SW 1271 (cell line): ENCODE results near the gene TENM3.
A peak's percentile ranks its signal among the peaks of the same experiment; 100 is the strongest.

ENCODE experiments used
- DNase-seq, 2 experiments: peaks; one replicate each; lab custom pipeline; 2025; lab: John Stamatoyannopoulos, UW

TENM3 gene

DNA sequence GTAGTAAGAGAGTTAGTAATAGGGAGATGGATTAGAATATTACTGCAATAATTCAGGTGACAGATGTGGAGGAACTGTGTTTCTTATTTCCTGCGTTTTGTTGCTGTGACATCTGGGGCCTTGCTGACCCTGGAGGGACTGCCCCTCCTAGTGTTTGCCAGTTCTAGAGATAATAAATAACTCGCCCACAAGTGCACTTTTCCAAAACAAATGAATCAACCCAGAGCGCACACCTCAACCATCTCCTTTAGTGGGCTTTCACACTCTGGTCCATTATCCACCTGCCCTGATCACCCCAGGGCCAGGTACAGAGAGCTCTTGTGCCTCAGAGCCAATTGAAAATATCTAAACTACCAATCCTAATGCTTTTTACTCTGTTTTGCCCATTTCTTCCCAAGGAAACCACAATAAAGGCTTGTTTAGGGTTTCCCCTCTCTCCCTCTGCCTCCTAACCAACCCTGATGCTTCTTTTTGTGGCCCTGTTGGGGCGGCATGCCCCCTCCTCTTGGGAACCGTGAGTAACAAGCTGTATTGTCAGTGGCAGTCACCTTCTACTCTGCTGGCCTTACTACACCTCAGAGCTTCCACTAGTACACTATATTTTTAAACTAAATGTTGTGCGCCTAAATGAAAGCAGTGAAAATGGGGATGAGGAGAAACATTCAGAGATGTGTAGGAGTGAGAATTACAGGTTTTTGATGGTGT lies 270.5 kb downstream of the TENM3 start:
- DNase-seq: no peak

DNA sequence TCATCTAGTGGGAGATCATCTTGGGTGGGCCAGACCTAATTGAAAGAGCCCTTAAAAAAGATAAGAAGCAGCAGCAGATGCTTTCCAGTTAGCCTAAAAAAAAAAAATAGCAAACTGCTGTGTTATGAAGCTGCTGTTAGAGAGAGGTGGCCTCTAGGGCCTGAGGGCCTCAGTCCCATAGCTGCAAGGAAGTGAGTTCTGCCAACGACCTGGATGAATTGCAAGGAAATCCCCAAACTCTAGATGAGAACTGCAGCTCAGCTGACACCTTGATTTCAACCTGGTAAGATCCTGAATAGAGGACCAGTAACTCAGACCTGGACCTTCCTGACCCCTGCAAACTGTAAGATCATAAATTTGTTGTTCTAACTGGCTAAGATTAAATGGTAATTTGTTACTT lies 275.2 kb downstream of the TENM3 start:
- no peak for DNase-seq

DNA sequence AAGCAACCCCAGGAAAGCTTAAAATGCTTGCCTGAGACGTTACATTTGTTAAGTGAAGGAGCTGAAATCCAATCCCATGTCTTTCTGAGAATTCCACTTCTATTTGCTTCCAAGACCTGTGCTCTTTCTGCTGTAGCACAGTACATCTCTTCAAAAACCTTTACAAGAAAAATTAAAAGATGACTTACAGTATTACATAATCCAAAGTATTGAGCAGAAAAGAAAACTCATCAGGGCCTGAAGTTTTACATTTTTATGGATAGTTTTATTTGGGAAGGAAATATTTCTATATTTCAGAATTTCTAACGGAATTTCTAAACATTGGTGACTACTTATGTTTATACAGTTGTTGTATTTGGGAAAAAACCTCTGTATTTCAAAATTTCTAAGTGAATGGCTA lies 276.3 kb downstream of the TENM3 start:
- no peak for DNase-seq

DNA sequence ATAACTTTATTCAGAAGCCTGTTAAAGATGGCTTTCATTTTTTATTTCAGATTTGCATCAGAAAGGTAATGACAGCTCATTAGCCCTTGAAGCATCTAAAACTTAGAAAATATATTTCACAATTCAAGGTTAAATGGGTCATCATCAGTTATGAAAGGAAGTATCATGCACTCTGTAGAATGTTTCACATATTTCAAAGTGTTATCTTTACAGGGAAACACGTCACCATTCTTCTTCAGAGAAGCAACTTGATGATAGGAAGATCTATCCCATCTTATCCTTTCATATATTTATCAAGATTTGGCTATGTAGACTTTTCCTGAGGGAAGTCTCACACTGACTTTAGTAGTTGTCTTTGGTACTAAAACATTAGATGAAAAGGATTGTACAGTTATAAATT lies 277.8 kb downstream of the TENM3 start:
- DNase-seq: no peak

DNA sequence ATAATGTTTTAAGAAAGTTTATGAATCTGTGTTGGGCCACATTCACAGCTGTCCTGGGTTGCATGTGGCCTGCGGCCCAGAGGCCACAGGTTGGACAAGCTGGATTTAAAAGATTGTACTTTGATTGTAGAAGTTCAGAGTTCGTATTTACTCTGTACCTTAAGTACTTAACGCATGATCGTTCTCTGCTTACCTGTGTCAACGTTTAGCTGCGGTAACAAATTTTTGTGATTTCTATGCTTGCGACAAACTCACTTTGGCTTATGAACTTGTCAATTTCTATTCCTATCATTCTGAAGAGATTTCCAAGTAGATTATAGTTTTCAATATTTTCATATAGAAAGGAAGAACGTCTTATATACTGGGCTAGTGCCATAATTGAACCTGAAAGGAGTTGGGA lies 285.6 kb downstream of the TENM3 start:
- DNase-seq: no peak

DNA sequence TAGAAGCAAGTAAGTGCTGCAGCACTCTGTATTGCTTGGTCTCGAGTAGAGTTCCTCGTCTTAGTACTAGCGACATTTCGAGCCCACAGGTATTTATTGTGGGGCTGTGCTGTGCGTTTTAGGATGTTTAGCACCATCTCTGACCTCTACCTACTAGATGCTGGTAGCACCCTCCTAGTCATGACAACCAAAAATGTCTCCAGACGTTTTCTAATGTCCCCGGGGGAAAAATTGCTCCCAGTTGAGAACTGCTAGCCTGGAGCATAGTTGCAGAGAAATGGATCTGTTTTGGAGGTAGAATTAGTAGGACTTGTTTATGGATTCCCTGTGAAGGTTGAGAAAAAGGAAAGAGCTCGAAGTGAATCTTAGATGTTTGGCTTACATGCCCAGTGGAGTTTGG lies 287.2 kb downstream of the TENM3 start:
- DNase-seq: no peak

DNA sequence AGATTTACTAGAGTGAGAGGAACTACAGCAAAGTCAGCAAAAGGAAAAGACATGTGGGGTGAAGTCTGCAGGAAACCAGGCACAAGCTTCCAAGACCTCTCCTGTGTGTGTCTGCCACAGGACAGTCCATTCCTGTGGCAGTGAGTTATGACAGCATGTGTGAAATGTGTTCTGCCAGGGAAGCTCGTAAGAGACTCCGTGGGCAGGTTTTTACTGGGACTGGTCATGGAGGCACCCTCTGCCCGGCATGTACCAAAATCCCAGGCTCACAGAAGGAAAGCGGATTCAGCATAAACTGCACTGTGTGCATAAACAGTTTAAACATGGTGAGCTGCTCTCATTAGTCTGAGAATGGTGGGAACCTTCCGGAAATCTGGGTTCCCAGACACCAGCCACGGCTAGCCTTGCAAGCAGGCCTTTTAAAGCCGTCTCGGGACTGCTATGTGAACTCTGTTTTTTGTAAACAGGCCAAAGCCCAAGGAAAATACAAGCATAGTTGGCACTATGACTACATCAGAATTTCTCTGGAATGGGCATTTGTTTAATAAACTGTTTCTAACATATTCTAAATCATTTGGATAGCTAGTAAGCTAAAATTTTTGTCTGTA lies 288.5 kb downstream of the TENM3 start:
- no peak for DNase-seq

DNA sequence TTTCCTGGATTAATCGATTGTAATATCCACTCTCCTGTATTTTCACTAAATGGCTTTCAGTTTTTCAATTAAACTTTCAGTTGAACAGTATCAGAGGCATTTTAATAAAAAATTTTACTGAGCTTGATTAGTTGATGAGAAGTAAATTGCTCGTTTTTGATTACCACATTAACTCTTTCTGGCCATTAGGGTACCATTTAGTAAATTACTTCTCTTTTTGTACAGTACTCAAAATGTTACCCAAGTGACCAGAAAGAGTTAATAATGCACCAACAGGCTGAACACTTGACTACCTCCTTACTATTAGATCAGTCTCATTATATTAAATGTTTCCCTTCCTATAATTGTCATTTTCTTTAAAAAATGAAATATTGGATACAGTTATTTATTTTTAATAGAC lies 289.2 kb downstream of the TENM3 start:
- DNase-seq: no peak

DNA sequence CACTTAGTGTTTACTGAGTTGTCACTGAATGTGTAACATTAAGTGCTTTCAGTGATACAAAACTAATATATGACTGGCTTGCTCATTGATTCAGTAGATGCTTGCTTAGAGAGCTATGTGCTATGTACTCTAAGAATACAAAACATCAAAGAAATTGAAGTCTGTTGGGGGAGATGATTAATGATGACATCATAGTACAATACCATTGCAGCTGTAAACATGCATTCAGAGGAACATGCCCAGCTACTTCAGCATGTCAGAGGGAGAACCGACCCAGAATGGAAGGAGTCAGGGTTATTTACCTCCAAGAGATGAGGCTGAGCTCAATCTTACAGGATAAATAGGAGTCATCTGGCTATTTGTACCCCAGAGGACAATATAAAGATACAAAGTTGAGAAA lies 290.8 kb downstream of the TENM3 start:
- no peak for DNase-seq

DNA sequence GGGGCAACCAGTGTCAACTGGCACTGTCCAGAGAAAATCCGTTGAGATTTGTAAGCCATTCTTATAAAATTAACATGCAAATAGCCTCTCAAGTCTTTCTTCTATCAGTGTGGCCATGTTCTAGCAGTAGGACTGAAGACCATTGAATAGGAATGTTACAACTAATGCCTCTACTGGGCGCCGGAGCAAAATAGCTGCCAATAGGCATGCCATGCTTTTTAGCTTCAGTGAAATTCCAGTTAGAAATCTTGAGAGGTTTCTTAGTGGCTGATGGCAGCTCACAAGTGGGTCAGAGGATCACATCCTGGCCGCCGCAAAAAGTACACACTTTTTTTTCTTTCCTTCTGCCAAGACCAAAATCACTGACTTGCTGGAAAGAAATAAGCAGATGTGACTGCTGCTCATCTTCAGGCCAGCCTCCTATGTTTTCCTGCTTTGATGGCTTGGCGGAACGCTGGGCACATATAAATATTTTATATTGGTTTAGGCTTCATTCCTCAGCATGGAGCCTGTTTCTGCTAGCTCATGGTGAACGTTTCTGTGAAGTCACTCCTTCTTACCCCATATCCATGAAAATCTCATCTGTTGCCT lies 293.1 kb downstream of the TENM3 start:
- DNase-seq: no peak

DNA sequence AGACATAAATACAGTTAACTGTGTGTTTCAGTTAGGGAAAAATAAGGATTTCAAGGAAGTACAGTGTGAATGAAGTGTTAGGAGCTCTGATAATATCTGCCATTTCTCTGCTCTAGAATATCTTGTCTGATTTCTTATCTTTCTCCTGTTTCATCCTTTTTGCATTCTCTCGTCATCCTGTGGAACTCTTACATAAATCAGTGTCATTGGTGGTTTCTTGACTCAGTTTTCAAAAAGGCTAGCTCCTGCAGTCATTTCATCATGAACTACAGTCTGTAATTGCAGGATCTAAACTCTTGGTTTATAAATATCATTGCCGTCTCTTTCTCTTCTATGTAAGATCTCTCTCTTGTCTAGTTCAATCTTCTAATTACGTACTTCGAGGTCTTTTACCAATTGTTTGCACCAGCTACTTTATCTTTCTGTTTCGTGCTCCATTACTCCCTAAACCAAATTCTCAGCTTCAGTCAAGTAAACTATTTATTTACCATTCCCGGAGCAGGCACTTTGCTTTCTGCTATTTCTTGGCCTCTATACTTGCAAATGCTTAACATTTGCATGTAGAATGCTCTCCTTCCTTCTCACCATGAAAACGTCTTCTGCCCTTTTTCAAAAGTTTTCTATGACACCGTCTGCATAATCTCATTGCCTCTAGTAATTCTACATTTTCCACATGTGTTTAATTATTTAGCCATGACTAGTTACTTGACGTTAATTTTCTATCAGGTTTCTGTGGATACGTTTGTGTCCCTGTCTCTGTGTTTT lies 294.0 kb downstream of the TENM3 start:
- no peak for DNase-seq

DNA sequence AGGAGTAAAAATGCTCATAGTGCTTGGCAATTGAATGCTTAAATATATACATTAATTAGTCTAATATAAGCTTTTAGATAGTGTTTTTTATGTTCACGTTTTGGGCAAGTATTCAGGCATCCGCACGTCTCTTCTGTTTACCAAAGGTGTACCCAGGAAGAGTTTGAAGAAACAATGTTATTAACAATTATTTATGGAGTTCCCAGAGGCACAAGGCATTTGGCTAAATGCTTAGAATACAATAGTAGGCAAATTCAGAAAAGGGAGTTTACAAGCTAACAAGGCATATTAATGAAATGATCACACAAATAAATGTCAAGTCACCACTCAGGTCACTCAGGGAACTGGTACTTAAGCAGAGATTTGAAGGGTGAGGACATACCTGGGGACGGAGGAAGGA lies 294.8 kb downstream of the TENM3 start:
- no peak for DNase-seq

DNA sequence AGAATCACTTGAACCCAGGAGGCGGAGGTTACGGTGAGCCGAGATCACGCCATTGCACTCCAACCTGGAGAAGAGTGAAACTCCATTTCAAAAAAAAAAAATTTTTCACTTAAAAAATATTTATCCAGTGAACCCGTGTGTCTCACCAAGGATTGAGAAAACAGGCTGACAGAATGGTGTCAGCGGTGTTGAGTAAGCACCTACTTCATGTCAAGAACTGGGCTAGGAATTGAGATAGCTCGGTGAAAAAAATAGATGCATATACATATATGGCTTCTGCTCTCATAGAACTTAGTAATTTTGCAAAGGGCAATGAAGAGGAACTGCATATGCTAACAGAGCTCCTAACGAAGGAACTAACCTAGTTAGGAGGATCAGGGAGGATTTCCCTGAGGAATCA lies 297.3 kb downstream of the TENM3 start:
- no peak for DNase-seq

DNA sequence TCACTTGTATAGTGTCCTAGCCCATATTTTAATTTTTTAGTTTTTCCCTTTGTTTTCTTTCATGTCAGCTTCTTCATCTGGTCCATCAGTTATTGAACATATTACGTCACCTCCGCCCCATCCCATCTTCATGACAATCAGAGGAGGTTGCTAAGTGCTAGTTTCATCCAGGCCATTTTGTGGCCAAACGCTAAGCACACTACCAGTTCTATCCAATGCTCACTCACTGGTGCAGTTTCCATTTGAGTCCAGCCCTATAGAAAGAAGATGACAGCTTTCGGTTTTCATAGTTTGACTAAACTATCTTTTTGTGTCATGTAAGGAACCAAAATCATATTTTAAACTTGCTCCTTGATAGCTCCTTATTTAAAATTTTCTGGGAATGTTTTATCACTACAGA lies 304.2 kb downstream of the TENM3 start:
- DNase-seq: no peak

DNA sequence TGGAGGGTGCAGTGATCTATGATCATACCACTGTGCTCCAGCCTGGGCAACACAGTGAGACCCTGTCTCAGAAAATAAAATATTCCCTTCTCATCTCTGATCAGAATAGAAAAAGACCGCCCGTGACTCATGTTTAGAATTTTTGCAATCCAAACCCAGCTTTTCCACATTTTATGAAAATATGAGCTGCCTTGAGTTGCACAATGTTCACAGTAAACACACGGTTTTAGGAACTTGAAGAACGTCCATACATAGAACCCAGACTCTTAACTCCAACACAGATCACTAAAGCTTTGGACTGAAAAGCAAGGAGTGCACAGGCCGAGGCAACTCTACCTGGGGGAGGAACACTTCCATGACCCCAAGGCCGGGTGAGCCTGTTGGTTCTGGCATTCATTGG lies 305.0 kb downstream of the TENM3 start:
- DNase-seq: no peak

DNA sequence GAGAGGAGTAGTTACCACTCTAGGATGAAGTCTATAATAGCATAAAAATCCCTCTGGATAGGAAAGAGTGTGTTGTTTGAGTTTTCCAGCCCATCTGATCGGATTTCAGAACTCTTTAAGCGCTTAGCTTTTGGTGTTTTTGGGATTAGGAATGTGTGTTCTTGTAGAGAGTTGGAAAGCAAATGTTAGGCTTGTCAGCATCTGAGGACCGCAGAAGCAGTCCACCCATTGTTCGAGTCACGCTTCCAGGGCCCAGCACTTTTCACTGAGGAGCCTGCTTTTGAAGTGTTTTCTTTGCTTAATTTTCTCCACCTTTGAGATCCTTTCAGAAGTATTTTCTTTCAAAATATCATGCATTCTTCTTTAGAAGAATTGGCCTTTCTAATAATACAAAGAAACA lies 306.2 kb downstream of the TENM3 start:
- DNase-seq: no peak

DNA sequence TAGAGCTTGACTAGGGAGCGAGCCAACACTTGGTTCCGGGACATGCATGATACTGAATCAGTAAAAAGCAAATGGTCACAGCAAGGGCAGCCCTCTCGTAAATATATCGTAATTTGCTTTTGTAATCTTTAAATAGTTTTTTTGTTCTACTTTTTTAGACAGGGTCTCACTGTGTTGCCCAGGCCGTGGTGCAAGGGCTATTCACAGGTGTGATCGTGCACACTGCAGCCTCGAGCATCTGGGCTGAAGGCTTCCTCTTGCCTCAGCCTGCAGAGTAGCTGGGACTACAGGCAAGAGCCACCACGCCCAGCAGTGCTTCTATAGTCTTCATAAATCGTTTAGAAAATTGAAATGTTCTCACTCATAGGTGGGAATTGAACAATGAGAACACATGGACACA lies 309.7 kb downstream of the TENM3 start:
- DNase-seq: no peak

DNA sequence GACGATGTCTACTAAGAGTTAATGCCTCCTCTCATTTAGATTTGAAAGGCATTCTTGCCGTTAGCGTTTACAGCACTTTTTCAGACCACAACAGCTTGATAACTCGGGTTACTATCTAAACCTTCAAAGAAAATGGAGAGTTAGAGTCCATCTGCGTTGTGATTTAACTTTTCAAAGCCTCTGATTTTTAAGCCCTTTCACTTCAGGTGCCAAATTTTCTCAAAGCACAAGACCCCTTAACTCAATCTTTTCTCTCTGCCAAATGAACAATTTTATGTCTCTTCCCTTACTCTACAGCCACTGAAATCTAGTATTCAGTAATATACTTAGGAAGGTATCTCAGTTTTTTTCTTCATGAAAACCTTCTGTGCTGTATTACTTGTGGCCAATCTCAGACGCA lies 310.5 kb downstream of the TENM3 start:
- no peak for DNase-seq

DNA sequence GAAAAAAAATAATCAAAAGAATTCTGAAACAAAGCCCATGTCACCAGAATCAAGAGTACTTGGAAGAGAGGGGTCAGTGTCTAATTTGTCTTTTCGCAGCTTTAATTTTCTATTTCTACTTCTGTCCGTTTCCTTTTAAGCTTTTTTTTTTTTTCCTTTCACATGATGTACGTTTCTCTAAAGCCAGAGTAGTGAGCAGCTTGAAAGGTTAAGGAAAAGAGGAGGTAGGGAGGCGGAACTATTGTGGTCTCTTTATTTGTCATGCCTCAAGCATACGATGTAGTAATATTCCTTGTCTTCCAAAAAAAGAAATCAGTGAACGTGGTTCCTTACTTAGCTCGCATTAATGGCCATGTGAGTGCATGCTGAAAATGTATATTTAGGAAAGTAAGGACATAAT lies 311.5 kb downstream of the TENM3 start:
- DNase-seq: no peak

DNA sequence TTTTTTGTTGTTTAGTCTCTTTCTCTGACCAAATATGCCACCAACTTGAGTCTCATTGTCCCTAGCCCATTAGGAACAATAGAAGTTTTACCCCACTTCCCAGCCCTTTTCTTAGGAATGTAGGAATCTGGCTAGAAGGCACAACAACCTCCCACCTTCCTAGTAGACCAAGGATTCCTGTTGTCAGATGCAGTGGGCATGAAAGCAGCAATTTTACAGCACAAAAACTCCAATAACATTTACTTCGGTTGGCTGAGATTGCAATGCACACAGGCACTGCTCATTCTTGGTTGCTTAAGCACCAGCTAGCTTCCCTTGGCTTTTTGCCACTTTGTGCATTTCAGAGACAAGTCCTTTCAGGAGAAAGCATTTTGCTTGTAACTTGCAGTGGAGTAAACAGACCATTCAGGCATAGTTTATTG lies 312.8 kb downstream of the TENM3 start:
- no peak for DNase-seq

DNA sequence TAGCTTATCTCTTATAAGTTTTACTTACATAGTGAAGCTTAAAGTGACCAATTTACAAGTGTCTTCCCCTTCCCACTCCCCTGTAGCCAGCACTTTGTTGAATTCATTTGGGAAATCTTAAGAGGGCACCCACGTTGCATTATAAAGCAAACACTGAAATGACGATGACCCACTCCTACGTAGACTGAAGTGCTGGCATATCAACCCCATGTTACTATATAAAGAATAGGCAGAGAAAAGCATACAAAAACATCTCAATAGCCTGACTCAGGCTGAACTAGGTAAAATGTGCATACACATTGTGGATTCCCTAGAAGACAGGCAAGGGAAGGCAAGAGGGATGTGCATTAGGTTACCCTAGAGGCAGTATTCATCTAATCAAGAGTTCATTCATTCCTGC lies 313.4 kb downstream of the TENM3 start:
- no peak for DNase-seq

DNA sequence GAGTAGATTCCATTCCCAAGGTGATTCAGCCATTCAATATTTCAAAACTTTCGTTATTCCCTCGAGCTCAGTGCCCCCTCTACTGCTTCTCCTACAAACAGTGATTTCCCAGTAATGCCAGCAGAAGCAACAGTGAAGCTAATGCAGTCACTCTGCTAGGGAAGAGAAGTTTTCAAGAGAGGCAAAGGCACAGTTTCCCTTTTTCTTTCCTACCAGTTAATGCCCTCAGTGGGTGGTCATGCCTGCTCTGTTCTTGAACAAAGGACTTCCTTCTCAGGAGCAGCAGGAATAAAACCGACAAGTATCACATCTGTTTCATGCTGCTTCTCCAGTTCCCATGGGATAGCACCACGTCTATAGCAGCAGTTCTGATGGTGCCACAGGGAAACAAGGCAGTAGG lies 317.2 kb downstream of the TENM3 start:
- DNase-seq: peak; percentile 6 to 24

DNA sequence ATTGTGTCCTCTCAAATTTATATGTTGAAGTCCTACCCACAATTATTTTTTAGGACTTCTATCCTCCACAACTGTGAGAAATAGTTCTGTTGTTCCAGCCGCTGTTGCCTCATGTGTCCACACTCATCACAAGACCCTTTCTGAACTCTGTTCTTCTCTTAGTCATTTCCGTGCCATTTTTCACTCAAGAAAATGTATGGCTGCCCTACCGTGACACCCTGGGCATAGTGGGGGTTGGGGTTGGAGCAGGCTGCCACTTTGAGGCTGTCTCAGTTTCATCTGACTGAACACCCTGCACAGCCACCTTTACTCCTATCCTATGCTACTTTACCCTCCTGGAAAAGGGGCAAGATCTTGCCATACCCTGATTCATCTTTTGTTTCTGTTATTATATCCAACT lies 319.1 kb downstream of the TENM3 start:
- no peak for DNase-seq
